Upper lobe of right lung (tissue), 1 donor: ENCODE results near the gene MBOAT2. TPM values are rescaled to one million over a fixed set of nuclear protein-coding genes. Genes with fewer than 3 reads are reported as not detected.

Experiments
- ATAC-seq: fragments of 200-7000 bp; cut with Tn5 transposase; one replicate; pipeline ENCODE4 v1.9.1; 2020; ENCODE audit warnings: mild to moderate bottlenecking, moderate library complexity
- DNase-seq: peaks from one replicate; pipeline ENCODE4 v3.0.0-alpha.2; 2020
- H3K27ac ChIP-seq: fragments of 200-600 bp; one replicate; pipeline ENCODE4 v1.8.0; 2022
- H3K27me3 ChIP-seq: fragments of 200-600 bp; one replicate; pipeline ENCODE4 v1.8.0; 2022; ENCODE audit warnings: mild to moderate bottlenecking
- H3K36me3 ChIP-seq: fragments of 200-600 bp; one replicate; pipeline ENCODE4 v1.8.0; 2022
- H3K4me1 ChIP-seq: fragments of 200-600 bp; one replicate; pipeline ENCODE4 v1.8.0; 2022
- H3K4me3 ChIP-seq: fragments of 200-600 bp; one replicate; pipeline ENCODE4 v1.8.0; 2022; ENCODE audit warnings: mild to moderate bottlenecking
- H3K9me3 ChIP-seq: fragments of 200-600 bp; one replicate; pipeline ENCODE4 v1.8.0; 2022
- intact Hi-C: fragments of 100-400 bp; cut with DNase I; formaldehyde crosslinking; loops from one replicate; pipeline ENCODE4 v1.11.0; 2022
- total RNA-seq: library from RNA; stranded (reverse); fragmentation: NEBNext Ultra II Directional; extraction: Animal tissue kit (Norgen Biotek cat#: 25700); gene quantifications from one replicate; pipeline ENCODE4 v1.2.1, GENCODE V29; 2021
- TF ChIP-seq, protein P1 (sequence below): fragments of 200-600 bp; IDR thresholded peaks from one replicate; pipeline ENCODE4 v1.8.0; 2022; ENCODE audit warnings: antibody characterized with exemption
- donor health status: DM: no; HTN: yes; CAD: no; lungs with severe emphysema.

The MBOAT2 gene
- total RNA-seq, 1 donor from 2014 or later = 31.4 TPM

DNA sequence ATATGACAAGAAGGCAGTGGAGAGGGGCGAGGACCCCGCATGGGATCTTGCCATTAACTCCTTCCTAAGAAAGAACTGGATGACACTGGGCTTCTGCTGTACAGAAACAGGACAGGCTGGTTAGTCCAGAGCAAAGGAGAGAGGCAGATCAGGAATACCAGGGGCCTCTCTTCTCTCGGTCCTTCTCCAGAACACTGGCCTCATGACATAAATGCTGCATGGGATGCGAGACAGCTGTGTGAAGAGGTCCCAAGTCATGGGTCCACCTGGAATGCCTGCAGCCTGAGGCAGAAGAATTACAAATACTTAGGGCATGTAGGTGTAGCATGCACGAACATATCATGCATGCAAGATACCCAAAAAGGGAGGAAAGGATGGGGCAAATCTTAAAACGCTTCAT is 9.1 kb downstream of the MBOAT2 start:
- TF ChIP-seq, protein P1, sequence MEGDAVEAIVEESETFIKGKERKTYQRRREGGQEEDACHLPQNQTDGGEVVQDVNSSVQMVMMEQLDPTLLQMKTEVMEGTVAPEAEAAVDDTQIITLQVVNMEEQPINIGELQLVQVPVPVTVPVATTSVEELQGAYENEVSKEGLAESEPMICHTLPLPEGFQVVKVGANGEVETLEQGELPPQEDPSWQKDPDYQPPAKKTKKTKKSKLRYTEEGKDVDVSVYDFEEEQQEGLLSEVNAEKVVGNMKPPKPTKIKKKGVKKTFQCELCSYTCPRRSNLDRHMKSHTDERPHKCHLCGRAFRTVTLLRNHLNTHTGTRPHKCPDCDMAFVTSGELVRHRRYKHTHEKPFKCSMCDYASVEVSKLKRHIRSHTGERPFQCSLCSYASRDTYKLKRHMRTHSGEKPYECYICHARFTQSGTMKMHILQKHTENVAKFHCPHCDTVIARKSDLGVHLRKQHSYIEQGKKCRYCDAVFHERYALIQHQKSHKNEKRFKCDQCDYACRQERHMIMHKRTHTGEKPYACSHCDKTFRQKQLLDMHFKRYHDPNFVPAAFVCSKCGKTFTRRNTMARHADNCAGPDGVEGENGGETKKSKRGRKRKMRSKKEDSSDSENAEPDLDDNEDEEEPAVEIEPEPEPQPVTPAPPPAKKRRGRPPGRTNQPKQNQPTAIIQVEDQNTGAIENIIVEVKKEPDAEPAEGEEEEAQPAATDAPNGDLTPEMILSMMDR = no peak
- no peaks in the 10 kb centered on the region for H3K4me1 ChIP-seq
- no peak for ATAC-seq
- H3K36me3 ChIP-seq = no peaks in the 10 kb centered on the region
- intact Hi-C loops = no loop called here
- no peak overlapping the region for H3K4me3 ChIP-seq
- H3K27ac ChIP-seq = no peak overlapping the region
- no peak for DNase-seq
- H3K9me3 ChIP-seq = no peaks in the 10 kb centered on the region
- H3K27me3 ChIP-seq = no peaks in the 10 kb centered on the region

DNA sequence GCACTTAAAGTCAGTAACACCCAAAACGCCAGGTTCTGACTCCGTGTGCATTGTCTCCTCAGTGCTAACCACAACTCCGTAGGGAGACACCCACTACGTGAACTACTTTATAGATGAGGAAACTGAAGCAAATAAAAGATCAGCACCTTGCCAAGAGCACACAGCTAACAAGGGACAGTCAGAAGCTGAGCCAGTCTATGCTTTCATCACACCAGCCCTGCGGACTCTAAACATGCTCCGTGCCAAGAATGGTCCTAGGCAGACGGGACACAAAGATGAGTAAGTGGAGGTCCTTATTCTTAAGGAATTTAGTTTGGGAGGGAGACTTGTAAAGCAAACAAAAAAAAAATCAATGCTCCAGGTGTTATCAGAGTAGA is 9.6 kb downstream of the MBOAT2 start:
- TF ChIP-seq, protein P1 = no peak
- no peaks in the 10 kb centered on the region for H3K27me3 ChIP-seq
- no peaks in the 10 kb centered on the region for H3K9me3 ChIP-seq
- H3K4me1 ChIP-seq = no peaks in the 10 kb centered on the region
- DNase-seq (no peak), ATAC-seq (peak; percentile 21)
- H3K36me3 ChIP-seq = no peaks in the 10 kb centered on the region
- no peak overlapping the region for H3K27ac ChIP-seq
- intact Hi-C loops = no loop called here
- no peak overlapping the region for H3K4me3 ChIP-seq

DNA sequence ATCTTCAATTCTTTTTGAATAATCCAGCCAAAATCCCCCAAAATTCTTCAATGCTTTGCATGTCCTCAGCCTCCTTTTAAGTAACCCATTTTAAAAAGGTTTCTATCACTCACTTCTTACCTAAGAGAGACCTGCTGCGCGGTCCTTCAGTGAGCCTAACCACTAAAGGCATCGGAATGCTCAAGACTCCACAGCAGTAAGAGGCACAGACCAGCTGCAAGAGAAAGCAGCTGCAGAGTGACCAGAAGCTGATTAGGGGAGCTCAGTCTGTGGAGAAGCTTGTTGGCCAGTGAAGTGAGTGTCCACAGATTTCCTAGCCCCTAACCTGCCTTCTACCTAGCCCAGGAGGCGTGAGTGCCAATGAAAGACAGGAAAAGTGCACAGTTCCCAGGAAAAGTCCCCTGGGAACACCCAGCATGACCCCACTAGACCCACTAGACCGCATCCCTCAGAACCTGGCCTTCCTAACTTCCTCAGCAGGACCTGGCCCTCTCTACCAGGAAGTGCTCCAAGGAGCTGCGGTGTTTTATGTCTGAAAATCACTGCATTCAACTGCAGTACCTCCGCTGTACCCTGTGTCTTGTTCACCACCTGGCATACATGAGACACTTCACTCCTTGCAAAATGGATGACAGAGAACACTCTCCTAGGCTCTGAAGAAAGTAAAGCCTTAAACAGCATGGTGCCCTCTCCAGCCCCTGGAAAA is 10.1 kb downstream of the MBOAT2 start:
- no peaks in the 10 kb centered on the region for H3K4me1 ChIP-seq
- TF ChIP-seq, protein P1 = no peak

DNA sequence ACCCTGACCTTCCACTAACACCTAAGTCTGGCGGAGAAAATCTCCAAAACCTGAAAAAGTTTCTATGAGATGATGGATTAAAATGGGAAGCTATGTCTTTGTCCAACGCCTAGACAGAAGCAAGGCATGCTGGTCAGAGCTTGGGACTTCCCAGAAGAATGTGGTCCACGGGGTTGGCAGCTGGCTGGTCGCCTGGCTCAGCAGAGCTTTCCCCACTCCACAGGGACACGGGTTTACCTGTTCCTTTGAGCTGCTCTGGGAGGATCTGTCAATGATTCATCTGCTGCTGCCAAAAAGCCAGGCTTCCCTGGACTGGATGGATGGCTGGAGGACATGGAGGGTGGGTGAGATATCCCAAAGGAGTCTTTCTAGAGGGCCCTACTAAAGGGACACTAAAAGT is 10.8 kb downstream of the MBOAT2 start:
- ATAC-seq (no peak), DNase-seq (no peak)
- TF ChIP-seq, protein P1 = no peak
- Histone ChIP-seq H3K4me1 (no peaks in the 10 kb centered on the region), H3K9me3 (no peaks in the 10 kb centered on the region), H3K36me3 (no peaks in the 10 kb centered on the region), H3K4me3 (no peak overlapping the region), H3K27me3 (no peaks in the 10 kb centered on the region), H3K27ac (no peak overlapping the region)
- intact Hi-C loops = no loop called here

More for the DNA sequence above, 10.1 kb downstream of the MBOAT2 start:
- H3K27ac ChIP-seq = no peak overlapping the region
- H3K9me3 ChIP-seq = no peaks in the 10 kb centered on the region
- no peak overlapping the region for H3K4me3 ChIP-seq
- no peak for DNase-seq
- intact Hi-C loops = no loop called here
- H3K27me3 ChIP-seq = no peaks in the 10 kb centered on the region
- no peaks in the 10 kb centered on the region for H3K36me3 ChIP-seq
- ATAC-seq = no peak

DNA sequence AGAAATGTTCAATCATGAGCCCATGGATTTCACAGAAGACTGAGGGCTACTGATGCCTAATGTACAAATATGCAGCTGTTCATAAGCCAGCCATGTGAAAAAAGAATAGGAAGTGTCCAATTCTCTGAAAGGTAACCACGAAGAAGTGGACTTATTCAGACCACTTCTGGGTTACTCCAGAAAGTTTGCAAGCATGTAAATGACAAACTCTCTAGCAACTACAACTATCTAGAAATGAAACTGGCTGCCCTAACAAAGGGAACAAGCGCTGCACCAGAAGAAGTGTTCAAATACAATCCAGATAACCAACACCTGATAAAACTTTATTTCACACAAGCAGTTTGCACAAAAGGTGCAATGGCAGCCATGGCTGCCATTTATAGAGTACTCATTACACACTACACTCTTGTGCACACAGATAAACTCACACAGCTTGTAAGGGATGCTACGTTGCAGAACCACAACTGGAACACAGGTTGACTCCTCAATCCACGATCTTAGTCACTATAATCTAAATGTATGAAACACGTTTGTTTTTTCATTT is 13.9 kb downstream of the MBOAT2 start:
- TF ChIP-seq, protein P1 = no peak
- Histone ChIP-seq H3K4me3 (no peak overlapping the region), H3K4me1 (no peaks in the 10 kb centered on the region), H3K9me3 (no peaks in the 10 kb centered on the region), H3K27me3 (no peaks in the 10 kb centered on the region), H3K36me3 (no peaks in the 10 kb centered on the region), H3K27ac (no peak overlapping the region)
- no peak for DNase-seq
- intact Hi-C loops = no loop called here
- ATAC-seq = no peak
